Calu3 (cell line): Measurements from ENCODE around the gene CPT1B. TPM values are rescaled to one million over a fixed set of nuclear protein-coding genes. Genes with fewer than 3 reads are reported as not detected.
A peak's percentile ranks its signal among the peaks of the same experiment; 100 is the strongest.

Experiments
- BruUV-seq: library from RNA; stranded (reverse); fragments of 400-500 nt; replicated peaks from 2 replicates; lab custom pipeline; 2021; lab: Mats Ljungman, UMichigan
- CTCF ChIA-PET: fragments of 300-600 bp; sonication (Branson Sonifier 250); formaldehyde crosslinking; loops from one replicate; lab custom pipeline; 2022; ENCODE audit warnings: antibody characterized with exemption; lab: Charles Lee
- DNase-seq: peaks from one replicate; pipeline ENCODE4 v3.0.0; 2022
- H3K27ac Mint-ChIP-seq: one replicate; pipeline ENCODE4 v1.8.0; 2022; ENCODE audit warnings: mixed read lengths; ENCODE audit not compliant: unreplicated experiment
- H3K27me3 Mint-ChIP-seq: one replicate; pipeline ENCODE4 v1.8.0; 2022; ENCODE audit warnings: mixed read lengths; ENCODE audit not compliant: unreplicated experiment
- H3K36me3 Mint-ChIP-seq: one replicate; pipeline ENCODE4 v1.8.0; 2022; ENCODE audit warnings: mild to moderate bottlenecking, moderate library complexity, mixed read lengths; ENCODE audit not compliant: insufficient read depth, unreplicated experiment
- H3K4me1 Mint-ChIP-seq: one replicate; pipeline ENCODE4 v1.8.0; 2022; ENCODE audit warnings: mild to moderate bottlenecking, low read depth, mixed read lengths; ENCODE audit not compliant: unreplicated experiment
- H3K4me3 Mint-ChIP-seq: one replicate; pipeline ENCODE4 v1.8.0; 2022; ENCODE audit warnings: mild to moderate bottlenecking, low read depth, moderate library complexity, mixed read lengths; ENCODE audit not compliant: unreplicated experiment
- H3K9me3 Mint-ChIP-seq: one replicate; pipeline ENCODE4 v1.8.0; 2022; ENCODE audit warnings: low read depth, mixed read lengths; ENCODE audit not compliant: unreplicated experiment
- intact Hi-C: fragments of 100-400 bp; cut with micrococcal nuclease; formaldehyde crosslinking; loops from one replicate; pipeline ENCODE4 v1.10.0; 2022; ENCODE audit not compliant: unreplicated experiment
- total RNA-seq: library from RNA; stranded (reverse); gene quantifications from 2 replicates; pipeline ENCODE4 v1.2.3, GENCODE V29; 2022
- TF ChIP-seq, protein P1 (sequence below): fragments of 200-600 bp; IDR thresholded peaks from one replicate; pipeline ENCODE4 v1.8.0; 2022; ENCODE audit warnings: antibody characterized with exemption; ENCODE audit not compliant: unreplicated experiment

CPT1B gene
- total RNA-seq, 1 experiment from 2014 or later = 72.6 TPM

DNA sequence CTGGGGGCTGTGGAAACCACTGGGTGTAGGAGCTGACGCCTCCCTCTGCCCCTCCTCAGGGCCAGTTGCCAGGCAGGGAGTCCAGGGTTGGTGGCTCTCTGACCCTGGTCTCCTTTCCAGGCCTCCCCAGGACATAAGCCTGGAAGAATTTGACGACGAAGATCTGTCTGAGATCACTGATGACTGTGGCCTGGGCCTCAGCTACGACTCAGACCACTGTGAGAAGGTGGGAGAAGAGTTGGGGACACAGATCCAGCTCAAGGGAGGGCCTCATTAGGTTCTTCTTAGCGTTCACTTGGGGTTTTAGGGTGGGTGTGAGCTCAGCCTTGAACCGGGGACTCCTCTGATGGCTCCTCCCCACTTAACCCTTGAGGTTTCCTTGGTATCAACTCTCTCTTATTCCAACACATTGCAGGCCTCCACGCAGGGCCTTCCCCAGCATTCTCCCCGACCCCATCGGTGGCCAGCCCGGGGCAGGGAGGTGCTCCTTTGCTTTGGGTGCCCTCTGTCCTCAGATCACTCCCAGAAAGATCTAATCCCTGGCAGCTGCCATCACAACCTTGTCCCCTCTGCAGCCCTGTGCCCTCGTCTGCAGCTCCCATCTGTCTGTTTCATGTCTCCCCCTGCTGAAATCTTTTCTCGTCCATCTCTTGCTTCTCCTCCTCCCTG is 23.6 kb upstream of the CPT1B start:
- intact Hi-C loops = no loop called here
- no peak for DNase-seq
- peak overlapping the region; percentile 34 for H3K4me3 Mint-ChIP-seq
- no TSS peak for BruUV-seq
- CTCF ChIA-PET = no interaction called here
- TF ChIP-seq, protein P1, sequence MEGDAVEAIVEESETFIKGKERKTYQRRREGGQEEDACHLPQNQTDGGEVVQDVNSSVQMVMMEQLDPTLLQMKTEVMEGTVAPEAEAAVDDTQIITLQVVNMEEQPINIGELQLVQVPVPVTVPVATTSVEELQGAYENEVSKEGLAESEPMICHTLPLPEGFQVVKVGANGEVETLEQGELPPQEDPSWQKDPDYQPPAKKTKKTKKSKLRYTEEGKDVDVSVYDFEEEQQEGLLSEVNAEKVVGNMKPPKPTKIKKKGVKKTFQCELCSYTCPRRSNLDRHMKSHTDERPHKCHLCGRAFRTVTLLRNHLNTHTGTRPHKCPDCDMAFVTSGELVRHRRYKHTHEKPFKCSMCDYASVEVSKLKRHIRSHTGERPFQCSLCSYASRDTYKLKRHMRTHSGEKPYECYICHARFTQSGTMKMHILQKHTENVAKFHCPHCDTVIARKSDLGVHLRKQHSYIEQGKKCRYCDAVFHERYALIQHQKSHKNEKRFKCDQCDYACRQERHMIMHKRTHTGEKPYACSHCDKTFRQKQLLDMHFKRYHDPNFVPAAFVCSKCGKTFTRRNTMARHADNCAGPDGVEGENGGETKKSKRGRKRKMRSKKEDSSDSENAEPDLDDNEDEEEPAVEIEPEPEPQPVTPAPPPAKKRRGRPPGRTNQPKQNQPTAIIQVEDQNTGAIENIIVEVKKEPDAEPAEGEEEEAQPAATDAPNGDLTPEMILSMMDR = no peak
- peaks cover 48% of the 10 kb centered on the region for H3K27me3 Mint-ChIP-seq
- H3K9me3 Mint-ChIP-seq = no peaks in the 10 kb centered on the region
- H3K36me3 Mint-ChIP-seq = peaks cover 9% of the 10 kb centered on the region
- no peaks in the 10 kb centered on the region for H3K4me1 Mint-ChIP-seq
- H3K27ac Mint-ChIP-seq = no peak overlapping the region

DNA sequence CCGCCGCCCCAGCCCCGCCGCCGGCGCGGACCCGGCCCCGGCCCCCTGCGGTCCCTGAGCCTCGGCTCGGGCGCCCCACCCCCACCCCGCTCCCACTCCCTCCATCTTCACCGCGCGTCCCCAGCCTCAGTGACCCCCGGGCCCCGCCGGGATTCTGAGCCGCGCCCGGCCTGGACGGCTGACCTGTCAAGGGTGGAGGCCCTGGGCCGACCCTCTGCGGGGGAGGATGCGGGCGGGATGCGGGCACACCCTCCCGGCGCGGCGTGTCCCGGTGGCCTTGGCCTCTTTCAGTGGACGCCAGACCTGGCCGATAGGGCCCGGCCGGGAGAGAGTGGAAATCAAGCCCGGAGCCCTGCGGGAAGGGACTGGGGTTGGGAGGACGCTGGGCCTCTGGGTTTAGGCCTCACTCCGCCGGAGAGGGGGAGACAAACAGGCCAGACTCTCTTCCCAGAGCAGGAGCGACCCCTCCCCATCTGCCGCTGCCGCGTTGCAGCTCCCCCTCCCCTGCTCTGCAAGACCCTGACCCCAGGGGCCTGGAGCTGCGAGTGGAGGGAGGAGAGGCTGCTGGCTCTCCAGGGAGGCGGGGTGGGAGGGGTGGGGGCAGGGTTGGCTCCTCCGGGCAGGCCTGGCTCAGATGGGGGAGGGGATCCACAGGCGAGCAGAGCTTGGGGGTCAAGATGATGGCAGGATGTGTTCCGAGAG is 22.9 kb upstream of the CPT1B start:
- intact Hi-C loops = no loop called here
- H3K36me3 Mint-ChIP-seq = peaks cover 9% of the 10 kb centered on the region
- peaks cover 41% of the 10 kb centered on the region for H3K27me3 Mint-ChIP-seq
- TF ChIP-seq, protein P1 = no peak
- BruUV-seq = no TSS peak
- H3K9me3 Mint-ChIP-seq = no peaks in the 10 kb centered on the region
- H3K4me1 Mint-ChIP-seq = no peaks in the 10 kb centered on the region
- peak overlapping the region; percentile 34 for H3K4me3 Mint-ChIP-seq
- no peak for DNase-seq
- H3K27ac Mint-ChIP-seq = no peak overlapping the region
- CTCF ChIA-PET = no interaction called here

DNA sequence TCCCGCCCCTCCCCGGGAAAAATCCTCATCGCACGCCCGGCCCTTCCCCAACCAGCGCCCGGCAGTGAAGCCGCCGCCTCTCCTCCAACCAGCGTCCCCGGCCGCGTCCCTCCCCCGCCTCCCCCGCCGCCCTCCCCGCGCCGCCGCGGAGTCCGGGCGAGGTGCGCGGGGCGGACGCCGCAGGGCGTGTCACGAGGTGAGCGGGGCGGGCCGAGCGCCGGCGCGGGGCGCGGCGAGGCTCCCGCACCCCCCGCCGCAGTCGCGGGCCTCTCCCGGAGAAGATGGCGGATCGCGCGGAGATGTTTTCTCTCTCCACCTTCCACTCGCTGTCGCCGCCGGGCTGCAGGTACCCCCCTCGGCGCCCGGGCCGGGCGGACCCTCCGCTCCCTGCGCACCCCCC is 22.3 kb upstream of the CPT1B start, which contains the start of gene MAPK8IP2:
MAPK8IP2 (plus strand) TSS at position 256 of the 400 bp plus-strand sequence; CDS start at position 282, 26 bp downstream.
- intact Hi-C loops = no loop called here
- Mint-ChIP-seq H3K9me3 (no peaks in the 10 kb centered on the region), H3K4me1 (no peaks in the 10 kb centered on the region), H3K27ac (no peak within 1 kb of the TSS), H3K36me3 (peaks cover 9% of the 10 kb centered on the region), H3K27me3 (peaks cover 39% of the 10 kb centered on the region), H3K4me3 (peak within 1 kb of the TSS; percentile 34)
- CTCF ChIA-PET = interaction anchor here (1.0 kb wide), 1 partner anchor 20 kb away, joined by 3 read pairs; no protein-coding TSS in a partner anchor
- no TSS peak for BruUV-seq
- DNase-seq = no peak
- TF ChIP-seq, protein P1 = no peak

DNA sequence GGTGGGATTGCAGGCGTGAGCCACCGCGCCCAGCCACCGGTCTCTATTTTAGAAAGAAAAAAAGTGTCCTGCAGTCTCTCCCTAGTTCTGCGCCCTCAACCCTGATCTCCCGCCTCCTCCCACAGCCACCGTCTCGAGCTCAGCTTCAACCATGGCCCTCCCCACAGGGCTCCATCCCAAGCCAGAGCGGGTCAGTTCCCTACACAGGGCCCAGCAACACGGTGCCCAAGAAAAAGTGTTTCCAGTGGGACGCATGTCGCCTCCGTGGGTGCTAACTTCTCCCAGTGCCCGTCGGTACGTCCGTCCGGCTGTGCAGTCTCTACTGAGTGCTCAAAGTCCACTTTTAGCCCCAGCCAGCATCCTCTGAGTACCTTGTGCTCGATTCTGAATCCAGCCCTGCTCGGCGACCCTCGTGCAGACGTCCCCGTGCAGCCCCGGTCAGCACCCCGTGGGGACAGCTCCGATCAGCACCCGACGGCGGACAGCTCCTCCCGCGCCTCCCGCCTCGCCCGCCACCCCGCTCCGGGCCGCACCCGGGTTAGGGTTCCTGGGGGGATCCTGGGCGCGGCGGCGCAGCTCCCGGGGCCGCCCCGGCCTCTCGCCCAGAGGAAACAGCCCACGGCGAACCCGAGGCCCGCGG is 21.7 kb upstream of the CPT1B start:
- Mint-ChIP-seq H3K4me1 (no peaks in the 10 kb centered on the region), H3K4me3 (peak overlapping the region; percentile 30), H3K9me3 (no peaks in the 10 kb centered on the region), H3K36me3 (peaks cover 9% of the 10 kb centered on the region), H3K27ac (no peak overlapping the region), H3K27me3 (peaks cover 39% of the 10 kb centered on the region)
- intact Hi-C loops = no loop called here
- BruUV-seq = no TSS peak
- CTCF ChIA-PET = interaction anchor here (1.0 kb wide), 1 partner anchor 21 kb away, joined by 3 read pairs; no protein-coding TSS in a partner anchor
- TF ChIP-seq, protein P1 = no peak
- DNase-seq = peak; percentile 75
